Measurements from ENCODE around the gene LINS1. TPM values are rescaled to one million over a fixed set of nuclear protein-coding genes. Genes with fewer than 3 reads are reported as not detected.

LINS1 gene
- polyA plus RNA-seq, 2 of the 4 experiments (the other 2 are of a cell fraction) = 10.0 to 24.6 TPM

DNA sequence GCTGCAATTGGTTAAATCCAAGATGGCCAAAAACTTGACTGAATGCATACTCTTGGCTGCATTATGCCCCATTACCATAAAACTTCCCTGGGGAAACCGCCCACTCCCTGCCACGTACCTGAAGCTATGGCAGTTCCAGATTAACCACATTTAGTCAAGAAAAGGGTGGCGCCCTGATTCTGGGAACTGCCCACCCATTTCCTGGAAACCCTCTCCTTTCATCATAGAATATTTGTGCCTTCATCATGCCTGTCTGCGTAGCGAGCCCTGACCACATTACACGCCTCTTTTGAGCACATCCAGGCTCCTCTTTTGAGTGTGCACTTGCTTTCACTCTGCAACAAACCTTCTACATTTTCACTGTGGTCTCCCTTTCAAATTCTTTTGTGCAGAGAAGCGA, 5.2 kb downstream of the LINS1 start:
- DNase-seq (ENCODE audit: low read depth in 1 of 2, low spot score in 1 of 2) (no peak), ATAC-seq (no peak), FAIRE-seq (no peak)
- Histone ChIP-seq H3K27ac (no peak overlapping the region), H3K9me3 (no peaks in the 10 kb centered on the region), H3K4me2 (no peak overlapping the region), H3K4me1 (peaks cover 7% of the 10 kb centered on the region; the same call in 2 of the 3 replicates), H3K4me3 (no peak overlapping the region)
- WGBS (ENCODE audit: missing lambda C conversion rate) = 90% methylated on average over 7 of the region's 7 CpGs
- ChIA-PET POLR2A (no interaction called here), CTCF (interaction anchor here (1.3 to 1.9 kb wide), 2 partner anchors 24 to 247 kb away, joined by 3 to 7 read pairs; no protein-coding TSS in a partner anchor)
- TF ChIP-seq FOXS1 (CRISPR knock-in tag; IDR thresholded peaks at IDR 0.05) (no peak), NFE2L2 (conservative IDR thresholded peaks at IDR 0.05; ENCODE audit: low read length) (no peak), HDAC2 (IDR thresholded peaks at IDR 0.05) (no peak), MAZ (IDR thresholded peaks at IDR 0.05; ENCODE audit: borderline replicate concordance, low read depth, low read length) (no peak), FOSB (CRISPR knock-in tag; IDR thresholded peaks at IDR 0.05) (no peak), JUNB (IDR thresholded peaks at IDR 0.05) (no peak), HES2 (IDR thresholded peaks at IDR 0.05) (no peak), RFX5 (IDR thresholded peaks at IDR 0.05) (no peak), JUN (IDR thresholded peaks at IDR 0.05) (no peak), HEYL (CRISPR knock-in tag; IDR thresholded peaks at IDR 0.05) (no peak), ZSCAN20 (CRISPR knock-in tag; IDR thresholded peaks at IDR 0.05) (no peak), ZFP36 (IDR thresholded peaks at IDR 0.05; ENCODE audit: borderline replicate concordance, partially characterized antibody) (no peak), NR3C1 (IDR thresholded peaks at IDR 0.05) (no peak), RNF2 (IDR thresholded peaks at IDR 0.05; ENCODE audit: borderline replicate concordance, low read depth) (no peak), KDM1A (IDR thresholded peaks at IDR 0.05; ENCODE audit: low read depth) (no peak), HOXB5 (CRISPR knock-in tag; IDR thresholded peaks at IDR 0.05) (no peak), HOXB13 (CRISPR knock-in tag; IDR thresholded peaks at IDR 0.05; ENCODE audit: low read depth) (no peak), EHMT2 (IDR thresholded peaks at IDR 0.05; ENCODE audit: low read depth) (no peak)
- TF ChIP-seq, protein P1, sequence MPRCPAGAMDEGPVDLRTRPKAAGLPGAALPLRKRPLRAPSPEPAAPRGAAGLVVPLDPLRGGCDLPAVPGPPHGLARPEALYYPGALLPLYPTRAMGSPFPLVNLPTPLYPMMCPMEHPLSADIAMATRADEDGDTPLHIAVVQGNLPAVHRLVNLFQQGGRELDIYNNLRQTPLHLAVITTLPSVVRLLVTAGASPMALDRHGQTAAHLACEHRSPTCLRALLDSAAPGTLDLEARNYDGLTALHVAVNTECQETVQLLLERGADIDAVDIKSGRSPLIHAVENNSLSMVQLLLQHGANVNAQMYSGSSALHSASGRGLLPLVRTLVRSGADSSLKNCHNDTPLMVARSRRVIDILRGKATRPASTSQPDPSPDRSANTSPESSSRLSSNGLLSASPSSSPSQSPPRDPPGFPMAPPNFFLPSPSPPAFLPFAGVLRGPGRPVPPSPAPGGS (IDR thresholded peaks at IDR 0.05) = no peak
- TF ChIP-seq, protein P2, sequence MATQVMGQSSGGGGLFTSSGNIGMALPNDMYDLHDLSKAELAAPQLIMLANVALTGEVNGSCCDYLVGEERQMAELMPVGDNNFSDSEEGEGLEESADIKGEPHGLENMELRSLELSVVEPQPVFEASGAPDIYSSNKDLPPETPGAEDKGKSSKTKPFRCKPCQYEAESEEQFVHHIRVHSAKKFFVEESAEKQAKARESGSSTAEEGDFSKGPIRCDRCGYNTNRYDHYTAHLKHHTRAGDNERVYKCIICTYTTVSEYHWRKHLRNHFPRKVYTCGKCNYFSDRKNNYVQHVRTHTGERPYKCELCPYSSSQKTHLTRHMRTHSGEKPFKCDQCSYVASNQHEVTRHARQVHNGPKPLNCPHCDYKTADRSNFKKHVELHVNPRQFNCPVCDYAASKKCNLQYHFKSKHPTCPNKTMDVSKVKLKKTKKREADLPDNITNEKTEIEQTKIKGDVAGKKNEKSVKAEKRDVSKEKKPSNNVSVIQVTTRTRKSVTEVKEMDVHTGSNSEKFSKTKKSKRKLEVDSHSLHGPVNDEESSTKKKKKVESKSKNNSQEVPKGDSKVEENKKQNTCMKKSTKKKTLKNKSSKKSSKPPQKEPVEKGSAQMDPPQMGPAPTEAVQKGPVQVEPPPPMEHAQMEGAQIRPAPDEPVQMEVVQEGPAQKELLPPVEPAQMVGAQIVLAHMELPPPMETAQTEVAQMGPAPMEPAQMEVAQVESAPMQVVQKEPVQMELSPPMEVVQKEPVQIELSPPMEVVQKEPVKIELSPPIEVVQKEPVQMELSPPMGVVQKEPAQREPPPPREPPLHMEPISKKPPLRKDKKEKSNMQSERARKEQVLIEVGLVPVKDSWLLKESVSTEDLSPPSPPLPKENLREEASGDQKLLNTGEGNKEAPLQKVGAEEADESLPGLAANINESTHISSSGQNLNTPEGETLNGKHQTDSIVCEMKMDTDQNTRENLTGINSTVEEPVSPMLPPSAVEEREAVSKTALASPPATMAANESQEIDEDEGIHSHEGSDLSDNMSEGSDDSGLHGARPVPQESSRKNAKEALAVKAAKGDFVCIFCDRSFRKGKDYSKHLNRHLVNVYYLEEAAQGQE (IDR thresholded peaks at IDR 0.05) = no peak

- TF ChIP-seq, protein P3, sequence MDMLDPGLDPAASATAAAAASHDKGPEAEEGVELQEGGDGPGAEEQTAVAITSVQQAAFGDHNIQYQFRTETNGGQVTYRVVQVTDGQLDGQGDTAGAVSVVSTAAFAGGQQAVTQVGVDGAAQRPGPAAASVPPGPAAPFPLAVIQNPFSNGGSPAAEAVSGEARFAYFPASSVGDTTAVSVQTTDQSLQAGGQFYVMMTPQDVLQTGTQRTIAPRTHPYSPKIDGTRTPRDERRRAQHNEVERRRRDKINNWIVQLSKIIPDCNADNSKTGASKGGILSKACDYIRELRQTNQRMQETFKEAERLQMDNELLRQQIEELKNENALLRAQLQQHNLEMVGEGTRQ (IDR thresholded peaks at IDR 0.05) = no peak
- TF ChIP-seq FOSB (CRISPR knock-in tag; IDR thresholded peaks at IDR 0.05) (no peak), GATA3 (IDR thresholded peaks at IDR 0.05; ENCODE audit: borderline replicate concordance) (no peak), ZC3H11A (IDR thresholded peaks at IDR 0.05) (no peak), ZSCAN20 (CRISPR knock-in tag; IDR thresholded peaks at IDR 0.05) (no peak), ZFP36 (IDR thresholded peaks at IDR 0.05; ENCODE audit: borderline replicate concordance, partially characterized antibody) (no peak), BHLHE40 (IDR thresholded peaks at IDR 0.05; ENCODE audit: low read depth, low read length) (no peak), HES2 (IDR thresholded peaks at IDR 0.05) (no peak), E2F6 (IDR thresholded peaks at IDR 0.05; ENCODE audit: borderline replicate concordance, low read depth) (no peak), CHD4 (IDR thresholded peaks at IDR 0.05; ENCODE audit: borderline replicate concordance) (no peak), HEYL (CRISPR knock-in tag; IDR thresholded peaks at IDR 0.05) (no peak), PHF8 (IDR thresholded peaks at IDR 0.05; ENCODE audit: borderline replicate concordance, low read depth) (no peak), HOXA7 (CRISPR knock-in tag; IDR thresholded peaks at IDR 0.05) (no peak), POLR2AphosphoS2 (conservative IDR thresholded peaks at IDR 0.05; ENCODE audit: low read length) (no peak), MAFK (IDR thresholded peaks at IDR 0.05; ENCODE audit: partially characterized antibody) (no peak), JUN (IDR thresholded peaks at IDR 0.05) (no peak), NFE2L2 (conservative IDR thresholded peaks at IDR 0.05; ENCODE audit: low read length) (no peak), HDAC2 (IDR thresholded peaks at IDR 0.05) (no peak), HOXB5 (CRISPR knock-in tag; IDR thresholded peaks at IDR 0.05) (no peak)
- no peaks in the 10 kb centered on the region for H3K9me3 ChIP-seq
- no peak for ATAC-seq
- no peak overlapping the region for H3K4me2 ChIP-seq
- peaks cover 6% of the 10 kb centered on the region; the same call in 2 of the 3 replicates for H3K4me1 ChIP-seq
- no peak overlapping the region for H3K4me3 ChIP-seq
- WGBS (ENCODE audit: missing lambda C conversion rate) = 93% methylated on average over 3 of the region's 3 CpGs
- no peak overlapping the region for H3K27ac ChIP-seq
- POLR2A ChIA-PET = no interaction called here
- FAIRE-seq = no peak
- CTCF ChIA-PET = interaction anchor here (1.3 to 1.9 kb wide), 2 partner anchors 23 to 246 kb away, joined by 3 to 7 read pairs; no protein-coding TSS in a partner anchor
- no peak for DNase-seq (ENCODE audit: low read depth in 1 of 2, low spot score in 1 of 2)
Measured at GRCh38 chr15:100595964-100596363, 6.0 kb downstream of the LINS1 start.
